GM12801 (cell line): ENCODE data around the gene TLE5.

Experiments
- CTCF ChIP-seq: IDR thresholded peaks from one replicate; pipeline ENCODE4 v1.5.1; 2011; ENCODE audit warnings: control low read depth; ENCODE audit not compliant: insufficient read length; ENCODE audit errors: extremely low read depth

Gene TLE5

GRCh38 chr19:3062165-3063105 lies at the start of gene TLE5:
TLE5 (minus strand) TSS chr19:3062495; CDS start chr19:3062200, 295 bp downstream.
- TF ChIP-seq CTCF = no peak

- TF ChIP-seq CTCF = no peak
Measured at GRCh38 chr19:3111586-3112247, 49.4 kb upstream of the TLE5 start.

- TF ChIP-seq CTCF = no peak
Measured at GRCh38 chr19:3110126-3110825, 48.0 kb upstream of the TLE5 start.

GRCh38 chr19:3109491-3109890 lies 47.2 kb upstream of the TLE5 start:
- no peak for TF ChIP-seq CTCF

GRCh38 chr19:3108775-3109174 lies 46.5 kb upstream of the TLE5 start:
- peak; percentile 73 for TF ChIP-seq CTCF

- TF ChIP-seq CTCF = no peak
Measured at GRCh38 chr19:3107658-3108057, 45.4 kb upstream of the TLE5 start.

GRCh38 chr19:3106509-3107141 lies 44.3 kb upstream of the TLE5 start:
- TF ChIP-seq CTCF = no peak
